Psoas muscle (tissue), 8 donors: ENCODE measurements around the gene CAVIN2. TPM values are rescaled to one million over a fixed set of nuclear protein-coding genes. Genes with fewer than 3 reads are reported as not detected.

Source experiments
- ATAC-seq, 4 donors: fragments of 200-7000 bp; cut with Tn5 transposase; one replicate each; pipeline ENCODE4 v1.9.1; 2020; ENCODE audit warnings: moderate library complexity in 3 of 4, mild to moderate bottlenecking in 2 of 4
- DNase-seq, 2 donors: peaks; one replicate each; pipeline ENCODE4 v3.0.0-alpha.2; 2020
- H3K27ac ChIP-seq: fragments of 200-600 bp; one replicate; pipeline ENCODE4 v1.8.0; 2022
- H3K27me3 ChIP-seq, 3 donors: fragments of 200-600 bp in 1 of 3; one replicate each; pipeline versions ENCODE4 v1.6.1 to v1.8.0; 2013 to 2022; ENCODE audit warnings: low read length in 2 of 3, mild to moderate bottlenecking in 2 of 3, moderate library complexity in 1 of 3; ENCODE audit not compliant: insufficient read depth in 3 of 3
- H3K36me3 ChIP-seq, 2 donors: fragments of 200-600 bp in 1 of 2; one replicate each; pipeline versions ENCODE4 v1.6.1 to v1.8.0; 2013 to 2022; ENCODE audit warnings: low read depth in 1 of 2, mild to moderate bottlenecking in 1 of 2, moderate library complexity in 1 of 2; ENCODE audit not compliant: insufficient read depth in 1 of 2
- H3K4me1 ChIP-seq: fragments of 200-600 bp; one replicate; pipeline ENCODE4 v1.8.0; 2022
- H3K4me3 ChIP-seq: fragments of 200-600 bp; one replicate; pipeline ENCODE4 v1.8.0; 2022; ENCODE audit warnings: mild to moderate bottlenecking
- H3K9me3 ChIP-seq: fragments of 200-600 bp; one replicate; pipeline ENCODE4 v1.8.0; 2022
- WGBS, 3 donors: extraction: QIAGEN DNeasy Blood & Tissue Kit; methylation state at CpG; one replicate each; pipeline versions ENCODE4 v1.1.6 to v1.1.7; 2013; 5-methylcytosine and 5-hydroxymethylcytosine counted together
- intact Hi-C, 2 donors: fragments of 100-400 bp; cut with DNase I; formaldehyde crosslinking; loops; one replicate each; pipeline versions ENCODE4 v1.11.0 to v1.14.2; 2022
- polyA plus RNA-seq, 3 donors: library from polyadenylated mRNA; stranded (reverse); fragments of 200-250 nt; gene quantifications; one replicate each; pipeline ENCODE4 v1.2.3, GENCODE V29; 2013
- total RNA-seq, 4 donors: library from RNA; stranded (reverse); fragmentation: NEBNext Ultra II Directional in 2 of 4; extraction: Animal tissue kit (Norgen Biotek cat#: 25700) in 2 of 4; gene quantifications; one replicate each; pipeline versions ENCODE4 v1.2.1 to v1.2.4, GENCODE V29; 2021 to 2023
- TF ChIP-seq, protein P1 (sequence below): fragments of 200-600 bp; IDR thresholded peaks from one replicate; pipeline ENCODE4 v1.8.0; 2022; ENCODE audit warnings: antibody characterized with exemption
- donor health status: healthy with polysubstance abuse.
- donor health status: DM: no; HTN: no; CAD: no; lungs with moderate emphysema.
- donor health status: Bipolar disorder and iron deficiency.
- donor health status: healthy.
- donor health status: DM: yes; HTN: yes; CAD: no.
- donor health status: DM: no; HTN: no; CAD: no.
- donor health status: DM: no; HTN: no; CAD: no.
- donor health status: DM: yes; HTN: yes; CAD: no.

Gene CAVIN2
- total and polyA plus RNA-seq, 7 donors: 15.9 to 38.7 (median 25.5) TPM

DNA sequence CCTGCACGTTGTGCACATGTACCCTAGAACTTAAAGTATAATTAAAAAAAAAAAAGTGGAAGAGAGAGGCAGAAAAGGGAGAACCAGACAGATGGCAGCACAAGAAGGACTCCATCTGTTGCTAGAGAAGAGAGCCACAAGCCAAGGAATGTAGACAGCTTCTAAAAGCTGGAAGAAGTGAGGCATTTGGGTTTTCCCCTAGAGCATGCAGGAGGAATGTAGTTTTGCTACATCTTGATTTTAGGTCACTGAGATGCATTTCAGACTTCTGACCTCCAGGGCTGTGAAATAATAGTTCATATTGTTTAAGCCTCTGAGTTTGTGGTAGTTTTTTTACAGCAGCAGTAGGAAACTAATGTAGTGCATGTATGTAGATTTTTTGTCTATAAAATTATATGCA, 46.0 kb downstream of the CAVIN2 start:
- DNase-seq (no peak), ATAC-seq (no peak)
- H3K4me3 ChIP-seq: no peak overlapping the region
- no peaks in the 10 kb centered on the region for H3K4me1 ChIP-seq
- intact Hi-C loops: no loop called here
- WGBS, 3 donors: 89 to 100% (median 100%) methylated on average over 1 of the region's 1 CpG
- no peaks in the 10 kb centered on the region for H3K27me3 ChIP-seq
- TF ChIP-seq, protein P1, sequence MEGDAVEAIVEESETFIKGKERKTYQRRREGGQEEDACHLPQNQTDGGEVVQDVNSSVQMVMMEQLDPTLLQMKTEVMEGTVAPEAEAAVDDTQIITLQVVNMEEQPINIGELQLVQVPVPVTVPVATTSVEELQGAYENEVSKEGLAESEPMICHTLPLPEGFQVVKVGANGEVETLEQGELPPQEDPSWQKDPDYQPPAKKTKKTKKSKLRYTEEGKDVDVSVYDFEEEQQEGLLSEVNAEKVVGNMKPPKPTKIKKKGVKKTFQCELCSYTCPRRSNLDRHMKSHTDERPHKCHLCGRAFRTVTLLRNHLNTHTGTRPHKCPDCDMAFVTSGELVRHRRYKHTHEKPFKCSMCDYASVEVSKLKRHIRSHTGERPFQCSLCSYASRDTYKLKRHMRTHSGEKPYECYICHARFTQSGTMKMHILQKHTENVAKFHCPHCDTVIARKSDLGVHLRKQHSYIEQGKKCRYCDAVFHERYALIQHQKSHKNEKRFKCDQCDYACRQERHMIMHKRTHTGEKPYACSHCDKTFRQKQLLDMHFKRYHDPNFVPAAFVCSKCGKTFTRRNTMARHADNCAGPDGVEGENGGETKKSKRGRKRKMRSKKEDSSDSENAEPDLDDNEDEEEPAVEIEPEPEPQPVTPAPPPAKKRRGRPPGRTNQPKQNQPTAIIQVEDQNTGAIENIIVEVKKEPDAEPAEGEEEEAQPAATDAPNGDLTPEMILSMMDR: no peak
- H3K36me3 ChIP-seq: no peaks in the 10 kb centered on the region
- H3K9me3 ChIP-seq: no peaks in the 10 kb centered on the region
- no peak overlapping the region for H3K27ac ChIP-seq

DNA sequence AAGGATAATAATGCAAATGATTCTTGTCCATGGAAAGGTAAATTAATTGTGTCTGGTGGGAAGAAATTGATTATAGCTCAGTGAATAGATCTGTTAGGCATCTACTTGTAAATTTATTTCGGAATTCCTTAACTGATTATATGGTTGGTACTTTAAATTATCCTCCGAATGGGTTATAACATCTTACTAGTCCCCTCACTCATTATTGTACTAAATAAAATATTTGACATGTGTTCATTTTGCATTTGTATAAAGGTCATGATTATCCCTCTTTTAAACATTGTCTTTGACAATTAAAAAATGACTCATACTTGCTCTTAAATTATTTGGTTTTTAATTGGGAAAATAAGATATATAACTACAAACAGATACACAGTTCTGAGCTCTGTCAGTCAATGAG, 47.4 kb downstream of the CAVIN2 start:
- Histone ChIP-seq H3K4me3 (no peak overlapping the region), H3K36me3 (no peaks in the 10 kb centered on the region), H3K27me3 (no peaks in the 10 kb centered on the region), H3K9me3 (no peaks in the 10 kb centered on the region), H3K27ac (no peak overlapping the region), H3K4me1 (no peaks in the 10 kb centered on the region)
- intact Hi-C loops: no loop called here
- WGBS, 3 donors: 97 to 100% (median 98%) methylated on average over 2 of the region's 2 CpGs
- TF ChIP-seq, protein P1: no peak
- DNase-seq (no peak), ATAC-seq (no peak)

DNA sequence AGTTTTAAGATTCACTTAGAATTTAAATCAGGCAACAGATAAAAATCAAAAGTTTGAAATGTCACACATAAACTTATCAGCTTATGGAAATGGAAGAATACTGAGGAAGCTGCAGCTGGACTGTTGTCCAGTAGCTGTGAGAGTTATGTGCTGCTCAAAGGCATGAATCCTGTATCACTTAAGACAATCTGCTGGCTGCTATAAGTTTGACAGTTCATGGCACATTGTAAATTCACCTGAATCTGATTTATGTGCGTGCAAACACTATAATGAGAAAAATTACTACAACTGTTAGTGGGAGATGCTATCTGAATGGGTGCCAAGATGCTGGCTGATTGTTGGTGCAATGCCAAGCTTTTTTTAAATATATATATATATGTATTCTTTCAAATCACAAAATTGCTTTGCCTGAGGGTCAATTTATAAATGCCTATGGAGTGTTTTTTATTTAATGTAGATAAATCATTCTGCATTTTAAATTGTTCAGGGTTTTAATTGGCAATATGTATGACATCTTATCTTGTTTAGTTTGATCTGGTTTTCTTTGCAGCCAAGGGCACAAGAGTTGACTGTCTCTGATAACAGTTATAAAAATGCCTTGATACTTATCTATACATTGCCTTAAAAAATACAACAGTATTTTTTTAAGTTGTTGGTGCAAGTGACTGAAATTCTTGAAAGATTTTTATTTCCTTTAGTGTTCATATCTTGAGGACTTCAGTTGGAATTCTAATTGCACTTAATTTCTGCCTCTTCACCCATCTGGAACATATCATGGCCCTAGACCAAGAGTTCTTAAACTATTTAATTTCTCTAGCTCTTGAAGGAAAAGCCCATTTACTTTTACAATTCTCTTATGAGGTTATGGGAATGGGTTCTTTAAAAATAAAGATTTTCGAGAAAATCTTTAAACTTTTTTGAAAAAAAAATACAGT, 48.7 kb downstream of the CAVIN2 start:
- TF ChIP-seq, protein P1: no peak
- no peaks in the 10 kb centered on the region for H3K9me3 ChIP-seq
- no peak overlapping the region for H3K27ac ChIP-seq
- H3K36me3 ChIP-seq: no peaks in the 10 kb centered on the region
- H3K4me1 ChIP-seq: no peaks in the 10 kb centered on the region
- H3K4me3 ChIP-seq: no peak overlapping the region
- ATAC-seq (no peak), DNase-seq (no peak)
- no peaks in the 10 kb centered on the region for H3K27me3 ChIP-seq
- intact Hi-C loops: no loop called here
- 83 to 85% (median 84%) methylated on average over 2 of the region's 2 CpGs for WGBS, 3 donors

DNA sequence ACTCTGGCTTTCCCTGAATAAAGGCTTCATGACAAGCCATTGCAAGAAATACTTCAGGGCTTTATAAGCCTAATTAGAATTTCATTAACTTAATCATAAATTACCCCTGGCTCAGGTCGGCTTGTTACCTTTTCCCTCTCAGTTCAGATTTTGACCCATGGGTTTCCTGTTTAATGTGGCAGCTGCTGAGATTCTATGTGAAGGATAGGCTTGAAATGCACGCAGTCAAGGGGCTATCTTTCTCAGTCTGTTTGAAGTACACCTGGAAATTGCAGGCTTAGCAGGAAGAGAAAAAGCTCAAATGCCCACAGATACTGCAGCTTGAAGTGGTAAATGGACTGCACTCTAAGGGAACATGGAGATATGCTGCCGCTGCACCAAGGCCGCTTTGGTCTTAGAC, 49.4 kb downstream of the CAVIN2 start:
- no peak overlapping the region for H3K27ac ChIP-seq
- ATAC-seq: no peak
- intact Hi-C loops: no loop called here
- H3K9me3 ChIP-seq: no peaks in the 10 kb centered on the region
- DNase-seq: no peak
- no peaks in the 10 kb centered on the region for H3K36me3 ChIP-seq
- no peaks in the 10 kb centered on the region for H3K27me3 ChIP-seq
- H3K4me3 ChIP-seq: no peak overlapping the region
- 68 to 72% (median 72%) methylated on average over 4 of the region's 4 CpGs for WGBS, 3 donors
- TF ChIP-seq, protein P1: no peak
- no peaks in the 10 kb centered on the region for H3K4me1 ChIP-seq

DNA sequence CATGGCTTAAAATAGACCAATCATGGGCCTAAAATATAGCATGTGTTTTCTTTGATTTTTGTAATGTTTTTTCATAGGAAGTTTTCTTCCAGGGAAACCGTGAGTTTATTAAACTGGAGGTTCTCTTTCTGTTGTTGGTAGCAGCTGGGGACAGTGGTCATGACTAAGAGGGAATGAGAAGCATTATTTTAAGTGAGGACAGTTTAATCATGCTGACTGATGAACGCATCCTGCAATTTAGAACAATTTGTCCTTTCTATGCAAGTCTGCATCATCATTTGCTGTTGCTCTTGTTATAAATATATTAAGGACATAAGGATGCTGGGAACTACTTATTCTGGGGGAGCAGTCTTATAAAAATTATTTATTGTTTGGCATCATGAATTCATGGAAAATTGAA, 51.2 kb downstream of the CAVIN2 start:
- Histone ChIP-seq H3K4me1 (no peaks in the 10 kb centered on the region), H3K9me3 (no peaks in the 10 kb centered on the region), H3K27me3 (no peaks in the 10 kb centered on the region), H3K27ac (no peak overlapping the region), H3K36me3 (no peaks in the 10 kb centered on the region), H3K4me3 (no peak overlapping the region)
- no peak for DNase-seq
- TF ChIP-seq, protein P1: no peak
- ATAC-seq: no peak
- WGBS, 3 donors: 80 to 86% (median 86%) methylated on average over 2 of the region's 2 CpGs
- intact Hi-C loops: no loop called here
